GM21576 (cell line): ENCODE data around the gene NHS.

Source experiments
- ATAC-seq: cut with Tn5 transposase; IDR thresholded peaks from one replicate; pipeline ENCODE4 v1.9.1; 2021; ENCODE audit warnings: mild to moderate bottlenecking, moderate library complexity; ENCODE audit not compliant: unreplicated experiment

The NHS gene

DNA sequence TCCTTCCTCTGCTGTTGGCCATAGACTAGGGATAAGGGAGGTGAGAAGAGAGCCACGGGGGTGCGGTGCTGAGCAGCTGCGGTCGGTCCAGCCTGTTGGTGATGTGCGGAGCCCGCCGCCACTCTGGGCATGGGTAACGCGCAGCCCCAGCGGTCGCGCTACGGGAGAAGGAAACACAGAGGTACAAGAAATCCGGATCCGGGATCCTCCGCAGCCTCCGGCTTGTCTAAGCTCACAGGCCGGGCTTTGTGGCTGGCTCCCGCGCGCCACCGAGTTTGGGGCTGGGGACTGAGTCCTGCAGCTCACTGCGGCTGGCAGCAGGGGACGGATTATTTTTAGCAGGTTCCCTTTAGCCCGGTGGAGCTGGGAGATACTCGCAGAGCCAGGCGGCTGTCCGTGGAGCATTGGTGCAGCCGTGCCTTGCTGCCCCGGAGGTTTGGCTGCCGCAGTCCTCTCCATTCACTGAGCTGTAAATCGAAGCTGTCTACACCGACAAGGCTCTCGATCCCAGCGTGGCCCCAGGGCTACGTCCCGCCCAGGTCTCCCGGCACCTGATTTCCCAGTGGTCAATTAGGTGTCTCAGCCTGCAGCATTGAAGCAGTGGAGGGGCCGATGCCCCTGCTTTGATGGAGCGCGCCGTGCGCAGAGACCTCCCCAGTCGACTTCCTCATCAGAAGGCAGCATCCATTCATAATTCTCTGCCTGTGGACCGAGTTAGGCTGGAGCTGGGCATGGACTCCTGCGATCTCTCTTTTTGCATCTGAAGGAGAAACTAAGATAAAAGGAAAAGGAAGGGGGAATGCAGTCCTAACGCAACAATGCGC, 280.4 kb downstream of the NHS start:
- ATAC-seq = no peak

DNA sequence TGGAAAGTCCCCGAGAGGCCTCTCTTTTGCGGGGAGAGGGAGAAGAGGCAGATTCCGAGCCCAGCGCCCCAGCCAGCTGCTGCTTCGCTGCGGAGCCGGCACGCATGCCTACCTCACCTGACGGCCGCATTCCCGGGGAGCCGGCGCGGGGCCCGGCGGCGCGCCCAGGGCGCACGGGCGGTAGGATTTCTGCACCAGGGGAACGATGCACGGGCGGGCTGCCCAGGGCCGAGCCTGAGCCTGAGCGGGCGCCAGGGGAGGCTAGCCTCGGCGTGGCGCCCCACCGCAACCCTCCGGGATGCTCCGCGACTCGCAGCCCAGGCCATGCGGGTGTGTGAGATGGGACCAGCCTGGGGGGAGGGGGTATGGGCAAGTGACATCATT, 281.0 kb downstream of the NHS start:
- ATAC-seq = no peak

GRCh38 chrX:17656556-17656955, 281.6 kb downstream of the NHS start:
- no peak for ATAC-seq

DNA sequence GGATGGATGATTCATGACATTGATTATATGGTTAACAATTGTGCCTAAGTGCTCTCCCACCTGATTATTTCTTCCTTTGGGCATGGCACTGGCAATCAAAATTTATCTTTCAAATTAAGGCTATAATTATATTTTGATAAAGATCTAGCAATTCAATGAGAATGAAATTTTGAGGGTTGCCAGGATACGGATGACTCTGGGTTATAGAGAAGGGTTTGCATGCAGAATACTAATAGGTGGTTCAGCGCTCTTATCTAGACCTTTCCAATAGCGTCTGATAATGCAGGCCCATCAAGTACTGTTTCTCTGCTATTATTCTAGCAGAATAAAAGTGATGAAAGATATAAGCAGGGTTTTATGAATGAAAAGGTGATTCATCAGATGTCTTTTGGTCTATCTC, 287.4 kb downstream of the NHS start:
- ATAC-seq = no peak

GRCh38 chrX:17668929-17669328, 293.9 kb downstream of the NHS start:
- no peak for ATAC-seq

GRCh38 chrX:17669458-17669857, 294.5 kb downstream of the NHS start:
- no peak for ATAC-seq

GRCh38 chrX:17669891-17670290, 294.9 kb downstream of the NHS start:
- ATAC-seq = no peak

DNA sequence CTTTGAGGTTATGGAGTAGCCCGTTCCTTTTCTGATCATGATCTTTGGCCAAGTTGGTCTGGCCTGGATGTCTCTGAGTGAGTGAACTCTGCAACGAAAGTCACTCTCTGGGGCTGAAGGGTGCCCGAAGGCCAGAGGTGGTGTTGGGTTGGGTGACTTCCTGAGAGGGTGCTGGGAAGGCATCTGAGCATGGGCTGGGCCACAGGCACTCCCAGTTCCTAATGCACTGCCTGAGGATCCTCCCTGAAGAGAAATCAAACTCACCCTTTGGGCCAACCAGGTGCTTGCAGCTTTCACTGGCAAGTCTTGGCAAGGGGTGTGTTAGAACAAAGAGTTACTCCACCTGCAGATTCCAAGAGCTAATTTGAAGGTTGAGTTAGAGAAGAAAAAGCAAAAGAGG, 295.9 kb downstream of the NHS start:
- ATAC-seq = no peak

DNA sequence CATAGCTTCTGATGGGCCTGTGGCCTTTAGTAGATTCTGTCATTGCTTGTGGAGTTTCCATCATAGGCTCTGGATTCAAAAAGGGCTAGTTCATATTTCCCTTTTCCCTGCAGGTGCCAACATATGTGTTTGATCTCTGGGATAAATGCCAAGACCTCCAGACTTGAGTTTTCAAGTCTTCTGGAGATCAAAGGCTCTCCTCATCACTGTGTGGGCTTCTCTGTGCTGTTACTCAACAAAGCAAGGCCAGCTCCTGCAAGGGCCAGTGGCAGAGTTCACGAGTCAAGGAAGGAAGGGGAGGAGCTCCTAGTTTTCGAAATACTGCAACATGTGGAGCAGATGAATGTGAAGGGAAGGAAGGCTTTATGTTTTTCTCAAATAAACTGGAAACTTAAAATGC, 299.6 kb downstream of the NHS start:
- no peak for ATAC-seq

DNA sequence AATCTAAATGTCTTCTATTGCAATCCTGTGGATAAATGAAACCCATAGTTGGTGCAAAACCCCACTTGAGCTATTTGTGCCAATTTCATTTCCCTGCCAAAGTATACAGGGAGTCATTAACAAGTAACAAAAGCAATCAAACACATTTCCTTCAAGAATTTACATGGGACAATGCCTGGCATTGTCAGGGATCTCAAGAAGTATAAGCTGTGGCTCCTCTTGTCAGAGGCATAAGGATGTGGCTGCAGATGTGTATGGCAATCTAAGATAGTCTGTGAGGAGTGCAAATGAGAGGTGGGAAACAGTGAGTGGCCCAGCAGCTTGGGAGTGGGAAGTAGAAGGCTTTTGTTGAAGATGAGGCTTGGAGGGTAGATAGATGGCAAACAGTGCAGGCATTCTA, 304.3 kb downstream of the NHS start:
- no peak for ATAC-seq

DNA sequence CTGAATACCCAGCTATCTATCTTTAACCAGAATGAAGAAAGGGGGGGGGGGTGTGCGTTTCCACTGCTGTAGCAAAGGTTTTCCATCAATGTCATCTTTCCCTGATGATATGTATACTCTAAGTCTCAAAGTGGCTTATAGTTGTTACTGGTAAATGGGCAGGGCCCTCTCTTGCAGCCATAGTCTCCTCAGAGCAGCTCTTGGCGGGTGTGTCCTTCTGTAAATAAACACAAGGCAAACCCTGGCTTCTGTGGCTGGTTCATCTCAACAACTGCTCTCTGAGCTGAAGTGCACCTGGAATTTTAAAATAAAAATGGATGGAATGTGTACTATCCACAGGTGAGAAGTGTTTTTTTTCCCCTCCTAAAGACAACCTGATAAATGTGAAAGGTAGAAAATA, 304.8 kb downstream of the NHS start:
- ATAC-seq = no peak

GRCh38 chrX:17680732-17681413, 305.9 kb downstream of the NHS start:
- ATAC-seq = no peak

DNA sequence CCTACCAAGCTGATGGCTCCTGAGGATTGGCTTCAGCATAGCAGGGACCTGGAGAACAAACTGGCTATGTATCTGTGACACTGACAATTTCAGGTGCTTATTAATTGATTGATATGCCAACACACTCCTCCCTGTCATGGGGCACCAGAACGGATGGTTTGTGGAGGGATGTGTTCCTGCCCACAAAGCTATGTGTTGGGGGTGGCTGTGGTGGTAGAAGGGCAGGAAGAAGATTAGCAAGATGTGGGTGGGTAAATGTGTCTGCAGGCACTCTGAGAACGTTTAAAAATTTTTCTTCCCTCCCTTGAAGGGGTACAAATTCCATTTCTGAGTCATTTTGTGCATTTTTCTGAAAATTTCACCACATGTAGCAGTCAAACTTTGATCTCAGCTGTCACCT, 307.3 kb downstream of the NHS start:
- ATAC-seq = no peak

DNA sequence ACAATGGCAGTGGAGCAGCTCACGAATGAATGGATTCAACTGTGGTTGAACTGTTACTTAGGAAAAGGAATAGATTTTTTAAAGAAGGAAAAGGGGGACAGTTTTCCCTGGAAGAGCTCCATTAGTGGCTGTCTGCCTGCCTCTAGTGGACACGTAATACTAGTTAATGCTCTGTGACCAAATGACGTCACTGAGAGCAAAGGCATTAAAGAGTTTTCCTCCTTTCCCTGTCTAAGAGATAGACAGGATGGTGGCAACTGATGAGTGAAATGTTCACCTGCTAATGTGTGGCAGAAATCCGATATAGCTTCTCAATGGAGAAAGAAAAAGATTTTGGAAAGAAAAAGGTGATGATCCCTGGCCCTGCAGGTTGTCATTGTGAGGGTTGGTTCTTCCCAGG, 310.0 kb downstream of the NHS start:
- no peak for ATAC-seq

- ATAC-seq = no peak
Observed at GRCh38 chrX:17687648-17688047, 312.6 kb downstream of the NHS start.

- ATAC-seq = peak; percentile 84
Observed at GRCh38 chrX:17689971-17690409, 315.0 kb downstream of the NHS start.

GRCh38 chrX:17692709-17693346, 317.8 kb downstream of the NHS start:
- no peak for ATAC-seq

- no peak for ATAC-seq
Observed at GRCh38 chrX:17697191-17697590, 322.2 kb downstream of the NHS start.

DNA sequence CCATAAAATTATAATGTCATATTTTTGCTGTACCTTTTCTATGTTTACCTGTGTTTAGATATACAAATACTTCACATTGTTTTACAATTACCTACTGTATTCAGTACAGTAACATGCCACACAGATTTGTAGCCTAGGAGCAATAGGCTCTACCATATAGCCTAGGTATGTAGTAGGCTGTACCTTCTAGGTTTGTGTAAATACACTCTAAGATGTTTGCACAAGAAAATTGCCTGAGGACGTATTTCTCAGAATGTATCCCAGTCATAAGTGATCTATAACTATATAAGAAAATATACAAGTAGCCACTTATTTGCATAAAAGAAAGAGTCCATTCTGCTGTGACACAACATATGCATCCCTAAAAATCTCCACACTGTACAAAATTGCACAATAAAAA, 326.0 kb downstream of the NHS start:
- ATAC-seq = no peak

- no peak for ATAC-seq
Observed at GRCh38 chrX:17703201-17703600, 328.2 kb downstream of the NHS start.

DNA sequence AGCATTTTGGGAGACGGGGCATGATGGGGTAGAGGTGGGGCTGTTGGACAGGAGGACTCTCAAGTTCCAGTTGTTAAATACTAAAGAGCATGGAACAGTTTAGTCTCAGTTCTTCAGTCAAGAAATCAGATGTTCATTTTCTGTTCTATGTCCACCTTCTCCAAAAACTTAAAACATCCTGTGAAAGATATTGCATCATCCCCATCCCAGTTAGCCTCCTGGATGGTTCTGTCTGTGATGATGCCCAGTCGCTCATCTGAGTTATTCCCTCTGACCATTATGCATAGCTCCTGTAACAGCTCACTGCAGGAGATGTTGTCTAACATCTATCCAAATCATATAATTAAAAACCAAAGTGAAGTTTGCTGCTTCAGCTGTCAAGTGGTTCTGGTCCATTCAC, 330.2 kb downstream of the NHS start:
- no peak for ATAC-seq

DNA sequence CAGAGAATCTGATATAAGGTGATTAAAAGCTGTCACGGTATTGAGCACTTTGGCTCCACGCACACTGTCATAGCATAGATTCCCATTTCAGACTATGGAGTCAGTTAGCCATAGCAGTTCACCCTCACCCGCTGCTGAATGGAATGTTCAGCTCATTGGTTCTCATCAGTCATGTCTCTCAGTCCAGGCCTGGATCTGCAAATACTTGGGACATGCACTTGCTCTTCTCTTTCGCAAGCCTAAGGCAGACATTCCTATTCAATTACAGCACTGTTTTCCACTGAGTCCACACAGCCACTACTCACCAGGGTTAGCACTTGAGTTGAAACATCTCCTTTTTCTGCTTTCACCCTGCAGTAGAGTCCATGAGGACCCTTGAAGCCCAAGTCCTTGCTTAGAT, 331.7 kb downstream of the NHS start:
- no peak for ATAC-seq
